SK-N-MC (cell line): ENCODE results near the gene RAB23.

Source experiments
- EZH2 ChIP-seq: fragments of 200-600 bp; sonication (generic); IDR thresholded peaks from one replicate; pipeline ENCODE4 v1.6.1; 2017; ENCODE audit warnings: antibody characterized with exemption
- POLR2AphosphoS5 ChIP-seq: IDR thresholded peaks from 2 replicates; pipeline ENCODE4 v1.6.1; 2012; ENCODE audit warnings: mild to moderate bottlenecking, low read depth, low read length, borderline replicate concordance

GRCh38 chr6:57254055-57254717 lies 32.1 kb upstream of the RAB23 start:
- TF ChIP-seq EZH2 (no peak), POLR2AphosphoS5 (no peak)
